HG03159 (cell line): ENCODE data around the gene MATCAP1.

Experiments used
- ATAC-seq: cut with Tn5 transposase; IDR thresholded peaks from one replicate; pipeline ENCODE4 v1.9.1; 2021; ENCODE audit warnings: mild to moderate bottlenecking, moderate library complexity; ENCODE audit not compliant: unreplicated experiment

Gene MATCAP1

DNA sequence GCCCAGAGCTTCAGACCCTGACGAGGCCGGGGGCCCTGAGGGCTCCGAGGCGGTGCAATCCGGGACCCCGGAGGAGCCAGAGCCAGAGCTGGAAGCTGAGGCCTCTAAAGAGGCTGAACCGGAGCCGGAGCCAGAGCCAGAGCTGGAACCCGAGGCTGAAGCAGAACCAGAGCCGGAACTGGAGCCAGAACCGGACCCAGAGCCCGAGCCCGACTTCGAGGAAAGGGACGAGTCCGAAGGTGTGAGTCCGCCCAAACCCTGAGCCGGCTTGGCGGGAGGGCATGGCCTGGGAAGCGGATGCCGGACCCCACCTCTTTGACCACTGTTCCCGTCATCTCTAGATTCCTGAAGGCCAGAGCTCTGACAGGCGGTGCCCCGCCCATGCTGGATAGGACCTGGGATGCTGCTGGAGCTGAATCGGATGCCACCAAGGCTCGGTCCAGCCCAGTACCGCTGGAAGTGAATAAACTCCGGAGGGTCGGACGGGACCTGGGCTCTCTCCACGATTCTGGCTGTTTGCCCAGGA is 9.0 kb downstream of the MATCAP1 start:
- ATAC-seq: no peak

DNA sequence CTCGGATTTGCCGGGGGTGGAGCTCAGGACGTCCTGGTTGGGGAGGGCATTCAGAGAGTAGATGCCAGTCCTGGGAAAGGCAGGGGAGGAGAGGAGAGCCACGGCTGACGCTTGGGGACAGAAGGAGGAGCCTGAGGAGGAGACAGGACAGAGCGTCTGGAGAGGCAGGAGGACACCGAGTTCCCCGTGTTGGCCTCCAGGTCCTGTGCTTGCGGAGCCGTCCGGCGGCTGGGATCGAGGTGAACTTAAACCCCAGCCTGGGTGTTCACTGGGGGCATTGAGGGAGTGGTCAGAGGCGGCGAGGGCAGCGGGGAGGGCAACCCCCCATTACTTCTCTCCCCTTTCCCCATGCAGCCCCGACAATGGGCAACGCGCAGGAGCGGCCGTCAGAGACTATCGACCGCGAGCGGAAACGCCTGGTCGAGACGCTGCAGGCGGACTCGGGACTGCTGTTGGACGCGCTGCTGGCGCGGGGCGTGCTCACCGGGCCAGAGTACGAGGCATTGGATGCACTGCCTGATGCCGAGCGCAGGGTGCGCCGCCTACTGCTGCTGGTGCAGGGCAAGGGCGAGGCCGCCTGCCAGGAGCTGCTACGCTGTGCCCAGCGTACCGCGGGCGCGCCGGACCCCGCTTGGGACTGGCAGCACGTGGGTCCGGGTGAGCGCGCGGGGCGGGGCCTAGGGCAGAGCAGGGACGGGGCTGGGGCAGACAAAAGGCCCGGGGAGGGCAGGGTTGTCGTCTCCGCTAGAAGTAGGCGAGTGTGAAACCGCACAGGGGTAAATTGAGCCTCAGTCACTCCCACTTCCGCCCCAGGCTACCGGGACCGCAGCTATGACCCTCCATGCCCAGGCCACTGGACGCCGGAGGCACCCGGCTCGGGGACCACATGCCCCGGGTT is 9.7 kb downstream of the MATCAP1 start:
- ATAC-seq: no peak

DNA sequence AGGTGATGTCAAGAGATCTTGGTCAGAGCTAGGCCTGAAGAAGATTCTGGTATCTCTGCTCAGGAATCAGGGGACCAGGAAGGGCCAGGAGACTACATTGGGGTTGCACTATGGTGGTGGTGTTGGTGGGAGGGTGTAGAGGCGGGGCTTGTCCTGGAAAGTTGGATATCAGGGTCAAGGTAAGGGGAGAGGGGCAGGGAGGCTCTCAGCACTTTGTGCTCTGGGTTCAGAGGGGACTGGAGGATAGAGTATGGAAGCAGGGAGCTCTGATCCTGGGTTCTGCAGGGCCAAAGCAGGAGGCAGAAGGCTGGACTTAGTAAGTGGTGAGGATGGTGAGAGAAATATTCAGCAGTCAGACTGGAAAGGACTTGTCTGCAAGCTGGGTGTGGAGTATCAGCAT is 10.4 kb downstream of the MATCAP1 start:
- ATAC-seq: no peak

DNA sequence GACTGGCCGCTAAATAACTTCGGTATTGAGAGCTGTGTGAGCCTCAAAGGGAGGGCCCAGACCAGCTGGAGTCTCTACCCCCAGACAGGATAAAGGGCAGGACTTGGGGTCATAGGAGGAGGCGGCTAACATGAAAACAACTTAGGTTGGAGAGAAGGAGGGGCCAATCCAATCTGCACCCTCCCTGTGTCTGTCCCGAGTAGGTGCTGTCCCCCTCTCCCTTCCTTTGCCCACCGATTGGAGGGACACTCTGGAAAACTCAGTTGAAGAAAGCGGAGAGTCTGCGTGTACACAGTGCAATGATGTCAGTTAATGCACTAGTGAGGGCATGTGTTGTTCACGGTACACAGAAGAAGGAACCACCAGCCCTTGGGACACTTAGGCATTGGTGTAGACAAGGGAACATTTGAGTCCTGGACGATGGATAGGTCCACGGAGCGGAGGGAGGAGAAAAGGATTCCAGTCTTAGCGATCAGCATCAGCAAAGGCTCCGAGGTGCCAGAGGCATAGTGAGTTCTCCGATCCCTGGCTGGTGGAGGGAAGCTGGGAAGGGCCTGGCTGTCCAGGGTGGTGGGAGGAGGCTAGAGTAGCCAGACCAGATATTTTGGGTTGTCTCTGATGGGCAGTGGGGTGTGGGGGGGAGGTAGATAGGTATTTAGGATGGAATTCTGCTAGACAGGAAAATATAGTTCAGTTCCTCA is 12.7 kb downstream of the MATCAP1 start:
- no peak for ATAC-seq

DNA sequence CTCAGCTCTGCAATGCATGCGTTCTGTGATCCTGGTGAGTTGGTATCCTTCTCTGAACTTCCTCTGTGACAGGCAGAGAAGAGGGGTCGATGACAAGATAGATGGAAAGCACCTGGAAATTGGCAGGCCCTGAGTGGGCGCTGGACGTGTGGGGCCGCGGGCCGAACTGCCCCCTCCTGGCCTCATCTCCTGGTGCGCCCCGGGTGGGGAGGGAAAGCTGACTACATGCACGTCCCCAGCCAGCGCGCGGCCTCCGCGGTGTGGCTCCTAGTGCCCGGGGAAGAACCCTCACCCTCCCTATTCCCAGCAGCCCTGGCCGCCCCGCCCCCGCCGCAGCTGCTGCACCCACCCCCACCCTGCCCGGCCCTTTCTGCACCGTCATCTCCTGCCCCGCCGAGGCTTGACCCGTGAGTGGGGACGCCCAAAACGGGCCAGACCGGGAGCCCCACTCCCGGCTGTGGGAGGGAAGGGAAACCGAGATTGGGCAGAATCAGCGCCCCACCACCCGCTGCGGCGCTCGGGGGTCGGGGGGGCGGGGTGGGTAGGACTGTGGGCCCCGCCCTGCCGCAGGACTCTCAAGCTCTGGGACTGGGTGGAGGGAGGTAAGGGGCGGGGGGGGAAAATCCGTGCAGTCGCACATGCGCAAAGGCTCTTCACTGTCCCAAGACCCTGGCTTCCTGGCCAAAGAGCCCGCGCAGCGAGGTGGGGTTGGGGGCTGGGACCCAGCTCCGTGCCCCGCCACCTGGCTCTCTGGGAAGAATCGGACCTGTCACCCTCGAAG is 13.4 kb downstream of the MATCAP1 start, which contains the start of gene NOL3:
NOL3 (plus strand) TSS at position 371 of the 781 bp plus-strand sequence.
- no peak for ATAC-seq

DNA sequence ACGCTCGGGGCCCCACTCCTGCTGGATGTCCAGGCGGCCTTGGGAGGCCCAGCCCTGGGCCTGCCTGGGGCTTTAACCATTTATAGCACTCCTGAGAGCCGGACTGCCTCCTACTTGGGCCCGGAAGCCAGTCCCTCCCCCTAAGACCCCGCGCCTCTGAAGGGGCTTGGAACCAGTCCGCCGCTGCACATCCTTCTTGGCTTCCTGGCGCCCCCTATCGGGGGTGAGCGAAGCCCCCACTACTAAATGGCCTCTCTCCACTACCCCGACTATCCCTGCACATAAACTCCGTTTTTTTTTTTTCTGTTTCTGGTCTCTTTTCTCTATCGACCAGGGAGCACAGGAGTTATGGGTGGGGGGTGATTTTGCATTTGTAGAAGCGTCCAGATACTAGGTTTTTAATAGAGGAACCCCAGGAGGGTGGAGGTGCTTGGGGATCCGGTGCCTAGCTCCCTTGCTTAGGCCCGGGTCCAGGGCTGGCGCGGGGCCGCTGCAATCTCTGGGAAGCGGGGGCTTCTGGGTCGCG is 14.1 kb downstream of the MATCAP1 start:
- no peak for ATAC-seq

DNA sequence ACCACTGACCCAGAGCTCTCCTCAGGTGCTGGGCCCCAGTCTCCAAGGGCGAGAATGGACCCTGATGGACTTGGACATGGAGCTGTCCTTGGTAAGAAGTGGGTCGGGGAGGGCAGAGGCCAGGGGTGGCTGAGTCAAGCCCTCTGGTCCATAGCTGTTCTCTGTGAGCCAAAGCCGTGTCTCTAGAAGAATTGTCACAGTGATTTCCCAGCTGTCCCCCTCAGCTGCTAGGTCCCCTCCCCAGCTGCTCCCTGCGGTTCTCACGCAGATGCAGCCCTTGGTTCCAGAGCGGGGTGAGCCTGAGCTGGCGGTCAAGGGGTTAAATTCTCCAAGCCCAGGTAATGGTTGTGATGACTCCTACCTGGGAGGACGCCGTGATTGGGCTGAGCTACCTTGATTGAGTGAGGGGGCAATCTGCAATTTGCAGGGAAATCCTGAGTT is 14.7 kb downstream of the MATCAP1 start:
- ATAC-seq: no peak

DNA sequence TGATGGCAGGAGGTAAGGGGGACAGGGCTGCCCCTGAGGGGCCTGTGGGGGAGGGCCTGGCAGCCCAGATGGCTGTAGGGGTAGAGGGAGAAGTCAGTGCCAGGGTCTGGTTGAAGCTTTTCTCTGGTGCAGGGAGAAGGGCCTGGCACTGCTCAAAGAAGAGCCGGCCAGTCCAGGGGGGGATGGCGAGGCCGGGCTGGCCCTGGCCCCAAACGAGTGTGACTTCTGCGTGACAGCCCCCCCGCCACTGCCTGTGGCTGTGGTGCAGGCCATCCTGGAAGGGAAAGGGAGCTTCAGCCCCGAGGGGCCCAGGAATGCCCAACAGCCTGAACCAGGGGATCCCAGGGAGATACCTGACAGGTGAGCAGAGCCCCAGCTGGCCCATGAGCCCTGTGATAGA is 16.2 kb downstream of the MATCAP1 start:
- no peak for ATAC-seq

DNA sequence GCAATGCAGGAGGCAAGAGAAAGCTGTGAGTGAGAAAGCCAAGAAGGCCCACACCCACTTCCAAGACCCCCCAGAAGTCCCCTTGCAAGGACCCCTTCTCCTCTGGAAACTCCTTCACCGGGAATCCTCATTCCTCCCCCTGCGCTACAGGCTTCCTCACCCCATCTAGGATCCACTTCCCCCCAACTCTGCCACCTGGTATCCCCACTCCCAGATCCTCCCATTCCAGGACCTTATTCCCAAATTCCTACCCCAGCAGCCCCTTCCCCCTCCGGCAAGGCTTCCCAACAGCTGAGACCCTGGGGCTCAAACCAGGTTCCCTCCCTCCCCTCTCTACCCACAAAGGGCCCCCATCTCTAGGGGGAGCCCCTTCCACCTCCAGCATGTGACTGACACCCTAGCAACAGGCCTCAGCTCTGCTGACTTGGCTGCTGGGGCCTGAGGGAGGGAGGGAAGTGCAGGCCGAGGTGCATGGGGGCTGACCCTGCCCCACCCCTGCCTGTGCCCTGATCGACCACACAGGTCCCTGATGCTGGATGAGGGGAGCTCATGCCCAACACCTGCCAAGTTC is 17.1 kb downstream of the MATCAP1 start:
- no peak for ATAC-seq

DNA sequence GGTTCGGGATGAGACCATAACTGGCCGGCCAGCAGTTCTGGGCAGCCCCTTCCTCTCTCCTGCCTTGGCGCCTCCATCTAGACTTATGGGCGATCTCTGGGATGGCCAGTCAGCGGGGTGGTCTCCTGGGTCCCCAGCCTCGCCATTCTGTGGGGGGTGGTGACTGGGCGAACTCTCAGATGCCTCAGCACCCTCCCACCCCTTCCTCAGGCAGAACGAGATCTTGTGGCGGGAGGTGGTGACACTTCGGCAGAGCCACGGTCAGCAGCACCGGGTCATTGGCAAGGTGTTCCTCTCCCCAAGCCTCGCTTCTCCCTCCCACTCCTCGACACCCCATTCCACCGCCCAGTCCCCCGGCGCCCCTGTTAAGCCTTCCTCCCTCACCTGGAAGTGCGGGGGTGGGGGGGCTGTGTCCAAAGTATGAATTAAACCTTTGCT is 17.6 kb downstream of the MATCAP1 start:
- ATAC-seq: no peak

DNA sequence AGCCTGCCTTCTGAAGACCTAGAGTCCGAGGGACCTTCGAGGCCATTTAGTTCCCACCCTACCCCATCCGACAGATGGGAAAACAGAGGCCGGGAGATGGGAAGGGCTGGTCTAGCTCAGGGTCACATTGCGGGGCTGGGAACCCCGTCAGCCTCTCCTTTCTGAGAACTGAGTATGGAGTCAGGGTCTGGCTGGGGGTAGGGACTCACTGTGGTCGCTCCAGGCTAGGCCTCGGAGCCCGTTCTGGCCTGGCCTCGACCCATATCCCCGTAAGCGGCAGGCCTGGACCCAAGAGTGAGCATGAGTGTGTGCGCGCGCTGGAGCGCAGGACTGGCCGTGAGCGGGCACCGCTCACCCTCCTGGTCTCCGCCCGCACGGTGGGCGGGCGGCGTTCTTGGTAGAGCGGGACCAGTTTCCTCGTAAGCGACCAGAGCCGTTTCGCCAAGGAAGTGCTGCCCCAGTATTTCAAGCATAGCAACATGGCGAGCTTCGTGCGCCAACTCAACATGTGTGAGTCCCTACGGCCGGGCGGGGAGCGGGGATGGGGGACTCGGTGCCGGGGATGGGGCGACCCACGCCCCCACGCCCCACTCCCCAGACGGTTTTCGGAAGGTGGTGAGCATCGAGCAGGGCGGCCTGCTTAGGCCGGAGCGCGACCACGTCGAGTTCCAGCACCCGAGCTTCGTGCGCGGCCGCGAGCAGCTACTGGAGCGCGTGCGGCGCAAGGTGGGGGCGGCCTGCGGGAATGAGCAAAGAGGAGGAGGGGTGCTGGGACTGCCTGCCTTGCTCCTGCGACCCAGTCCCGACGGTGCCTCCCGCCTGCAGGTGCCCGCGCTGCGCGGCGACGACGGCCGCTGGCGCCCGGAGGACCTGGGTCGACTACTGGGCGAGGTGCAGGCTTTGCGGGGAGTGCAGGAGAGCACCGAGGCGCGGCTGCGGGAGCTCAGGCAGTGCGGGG is 18.4 kb downstream of the MATCAP1 start:
- ATAC-seq: no peak

DNA sequence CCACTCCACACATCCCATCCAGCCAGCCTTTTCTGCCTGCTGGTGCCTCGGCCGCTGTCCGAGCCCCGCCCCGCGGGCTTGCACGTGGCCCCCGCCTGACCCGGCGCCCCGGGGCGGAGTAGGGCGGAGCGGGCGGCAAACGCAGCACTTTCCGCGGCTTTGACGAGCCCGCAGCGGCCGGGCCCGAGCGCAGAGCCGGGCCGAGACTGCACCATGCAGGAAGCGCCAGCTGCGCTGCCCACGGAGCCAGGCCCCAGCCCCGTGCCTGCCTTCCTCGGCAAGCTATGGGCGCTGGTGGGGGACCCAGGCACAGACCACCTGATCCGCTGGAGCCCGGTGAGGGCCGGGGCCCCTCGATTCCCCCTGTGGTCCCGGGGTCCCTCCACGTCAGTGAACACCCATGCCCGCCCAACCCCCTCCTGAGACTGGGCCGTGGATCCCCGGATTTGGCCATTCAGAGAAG is 19.1 kb downstream of the MATCAP1 start, which contains the start of gene HSF4:
HSF4 (plus strand) TSS at position 147 of the 463 bp plus-strand sequence; CDS start at position 214, 67 bp downstream.
- no peak for ATAC-seq

DNA sequence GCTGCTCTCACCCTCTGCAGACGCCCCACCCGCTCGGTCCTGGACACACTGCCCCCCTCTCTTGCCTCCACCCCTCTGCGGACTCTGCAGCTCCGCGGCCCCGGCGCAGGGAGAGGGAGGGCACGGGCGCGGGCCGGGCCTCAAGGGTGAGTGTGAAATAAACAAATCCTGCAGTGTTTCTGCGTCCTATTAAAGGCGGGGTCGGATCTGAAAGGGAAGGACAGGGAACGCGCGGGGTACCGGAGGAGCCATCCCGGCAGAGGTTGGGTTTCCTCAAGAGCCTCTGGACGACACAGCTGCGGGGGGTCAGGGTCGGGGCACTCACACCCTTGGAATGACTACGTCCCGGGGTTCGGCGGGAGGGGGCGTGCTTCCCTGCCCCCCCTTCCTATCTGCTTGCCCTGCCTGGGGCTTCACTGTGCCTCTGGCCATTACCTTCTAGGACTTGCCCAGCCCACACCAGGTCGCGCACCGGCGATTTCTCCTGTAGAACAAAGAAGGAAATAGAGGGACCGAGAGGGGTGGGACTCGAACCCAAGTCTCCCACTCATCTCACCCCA is 19.7 kb downstream of the MATCAP1 start:
- no peak for ATAC-seq

DNA sequence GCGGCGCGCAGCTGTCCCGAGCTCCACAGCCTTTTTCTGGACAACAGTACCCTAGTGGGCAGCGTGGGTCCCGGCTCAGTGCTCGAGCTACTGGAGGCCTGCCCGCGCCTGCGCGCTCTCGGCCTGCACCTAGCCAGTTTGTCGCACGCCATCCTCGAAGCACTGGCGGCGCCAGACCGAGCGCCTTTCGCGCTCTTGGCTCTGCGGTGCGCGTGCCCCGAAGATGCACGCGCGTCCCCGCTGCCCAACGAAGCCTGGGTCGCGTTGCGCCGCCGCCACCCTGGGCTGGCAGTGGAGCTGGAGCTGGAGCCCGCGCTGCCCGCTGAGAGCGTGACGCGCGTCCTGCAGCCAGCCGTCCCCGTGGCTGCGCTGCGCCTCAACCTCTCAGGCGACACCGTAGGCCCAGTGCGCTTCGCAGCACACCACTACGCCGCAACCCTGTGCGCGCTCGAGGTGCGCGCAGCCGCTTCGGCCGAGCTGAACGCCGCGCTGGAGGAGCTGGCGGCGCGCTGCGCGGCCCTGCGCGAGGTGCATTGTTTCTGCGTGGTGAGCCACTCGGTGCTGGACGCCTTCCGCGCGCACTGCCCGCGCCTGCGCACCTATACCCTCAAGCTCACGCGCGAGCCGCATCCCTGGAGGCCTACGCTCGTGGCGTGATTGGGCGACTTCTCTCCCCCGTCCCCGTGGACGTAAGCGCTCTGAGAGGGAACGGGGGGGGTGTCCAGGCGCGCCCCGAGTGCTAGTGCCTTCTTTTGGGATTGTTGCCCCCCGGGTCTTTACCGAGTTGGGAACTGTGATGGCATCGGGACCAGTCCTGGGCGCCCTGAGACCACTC is 20.4 kb downstream of the MATCAP1 start:
- ATAC-seq: no peak

DNA sequence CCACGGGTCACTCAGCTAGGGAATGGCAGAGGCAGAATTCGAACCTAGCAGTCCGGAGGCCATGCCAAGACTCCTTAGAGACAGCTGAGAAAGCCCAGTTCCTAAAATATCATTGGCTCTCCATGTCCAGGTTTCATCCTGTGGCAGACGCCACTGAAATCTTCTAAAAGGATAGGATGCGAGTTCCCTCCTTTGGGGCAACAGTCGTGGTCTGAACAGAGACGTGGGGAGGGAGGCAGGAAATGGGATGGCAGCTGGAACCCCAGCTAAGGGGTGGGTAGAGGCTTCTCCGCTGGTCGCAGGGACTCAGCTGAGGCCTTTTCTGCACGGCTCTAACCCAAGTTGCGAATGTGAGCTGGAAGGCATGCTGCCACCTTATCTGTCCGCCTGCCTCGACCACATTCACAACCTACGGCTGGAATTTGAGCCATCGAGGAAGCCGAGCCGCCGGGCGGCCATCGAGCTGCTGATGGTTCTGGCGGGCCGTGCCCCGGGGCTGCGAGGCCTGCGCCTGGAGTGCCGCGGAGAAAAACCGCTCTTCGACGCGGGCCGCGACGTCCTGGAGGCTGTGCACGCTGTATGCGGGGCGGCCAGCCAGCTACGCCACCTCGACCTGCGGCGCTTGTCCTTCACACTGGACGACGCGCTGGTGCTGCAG is 21.1 kb downstream of the MATCAP1 start:
- no peak for ATAC-seq

DNA sequence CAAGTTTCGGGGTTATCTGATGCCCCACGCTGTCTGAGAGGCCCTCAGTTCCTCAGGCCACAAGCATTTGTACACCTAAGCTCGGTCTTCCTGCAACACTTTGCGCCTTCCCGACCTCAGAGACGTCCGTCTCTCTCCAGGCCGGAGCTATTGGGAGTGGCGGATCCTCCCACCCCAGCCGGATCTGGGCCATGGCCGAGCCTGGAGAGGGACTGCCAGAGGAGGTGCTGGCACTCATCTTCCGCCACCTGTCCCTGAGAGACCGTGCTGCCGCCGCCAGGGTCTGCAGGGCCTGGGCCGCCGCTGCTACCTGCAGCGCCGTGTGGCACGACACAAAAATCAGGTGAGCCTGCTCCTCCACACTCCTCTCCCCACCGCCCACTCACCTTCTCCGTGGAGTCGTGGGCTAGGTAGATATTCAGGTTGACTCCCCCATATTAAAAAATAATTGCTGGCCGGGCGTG is 22.1 kb downstream of the MATCAP1 start:
- no peak for ATAC-seq
